ENCODE results near the gene RBMS3. TPM values are rescaled to one million over a fixed set of nuclear protein-coding genes. Genes with fewer than 3 reads are reported as not detected.

The RBMS3 gene
- total RNA-seq, 1 donor from 2014 or later, result 0.73 TPM

- intact Hi-C loops (cut with micrococcal nuclease), result no loop called here
Measured at GRCh38 chr3:29711255-29711771, 430.4 kb downstream of the RBMS3 start.

- intact Hi-C loops (cut with micrococcal nuclease), result no loop called here
Measured at GRCh38 chr3:29716213-29716612, 435.3 kb downstream of the RBMS3 start.

GRCh38 chr3:29718661-29719065, 437.8 kb downstream of the RBMS3 start:
- intact Hi-C loops (cut with micrococcal nuclease), result no loop called here

DNA sequence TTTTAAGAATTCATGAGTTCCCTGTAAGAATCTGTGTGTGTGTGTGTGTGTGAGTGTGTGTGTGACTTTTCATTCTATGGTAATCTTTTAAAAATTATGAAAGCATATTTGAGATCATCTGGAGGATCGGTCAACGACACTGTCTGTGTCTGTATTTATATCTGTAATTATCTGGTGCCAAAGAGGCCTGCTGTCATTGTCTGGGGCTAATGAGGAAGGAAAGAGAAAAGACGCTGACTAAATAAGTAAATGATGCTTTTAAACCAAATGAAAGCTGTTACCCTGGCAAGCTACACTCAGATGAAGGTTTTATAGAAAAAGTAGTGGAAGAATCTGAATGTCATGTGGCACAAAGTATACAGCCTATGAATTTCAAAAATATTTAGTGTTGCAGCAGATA, 439.8 kb downstream of the RBMS3 start:
- intact Hi-C loops (cut with micrococcal nuclease), result no loop called here

DNA sequence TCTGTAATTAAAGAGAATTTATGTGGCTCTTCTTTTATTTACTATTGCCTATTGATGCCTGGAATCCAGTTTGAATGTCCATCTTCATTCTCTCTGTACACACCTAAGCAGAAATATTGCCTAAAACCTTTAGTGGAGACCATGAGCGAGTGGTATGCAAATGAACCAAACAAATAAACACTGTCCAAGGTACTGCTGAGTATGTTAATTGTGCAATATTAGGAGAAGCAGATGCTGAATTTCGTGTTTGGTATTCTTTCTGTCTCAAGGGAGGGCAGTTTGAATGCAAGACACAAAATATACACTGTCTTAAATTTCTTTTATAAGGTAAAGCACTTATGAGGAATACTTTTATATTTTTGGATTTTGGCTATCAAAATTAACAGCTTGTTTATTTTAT, 440.9 kb downstream of the RBMS3 start:
- intact Hi-C loops (cut with micrococcal nuclease), result no loop called here

DNA sequence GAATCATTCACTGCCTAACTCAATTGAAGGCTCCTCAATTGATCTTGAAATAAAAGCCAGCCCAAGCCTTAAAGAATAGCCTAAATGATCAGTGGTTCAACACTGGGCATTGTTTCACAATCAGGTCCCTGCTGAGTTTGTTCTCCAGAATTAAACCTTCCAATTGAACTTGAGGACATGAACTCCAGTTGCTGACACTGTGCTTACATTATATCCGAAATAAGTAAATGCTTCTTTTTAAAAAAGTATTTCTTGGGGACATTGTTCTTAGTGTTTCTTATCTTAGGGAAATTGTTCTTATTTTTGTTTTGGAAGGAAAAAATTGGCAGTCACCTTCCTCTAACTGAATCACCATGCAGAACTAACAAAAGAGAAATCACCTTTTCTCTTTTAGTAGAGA, 450.2 kb downstream of the RBMS3 start:
- intact Hi-C loops (cut with micrococcal nuclease), result no loop called here

GRCh38 chr3:29741231-29741630, 460.4 kb downstream of the RBMS3 start:
- intact Hi-C loops (cut with micrococcal nuclease), result no loop called here

DNA sequence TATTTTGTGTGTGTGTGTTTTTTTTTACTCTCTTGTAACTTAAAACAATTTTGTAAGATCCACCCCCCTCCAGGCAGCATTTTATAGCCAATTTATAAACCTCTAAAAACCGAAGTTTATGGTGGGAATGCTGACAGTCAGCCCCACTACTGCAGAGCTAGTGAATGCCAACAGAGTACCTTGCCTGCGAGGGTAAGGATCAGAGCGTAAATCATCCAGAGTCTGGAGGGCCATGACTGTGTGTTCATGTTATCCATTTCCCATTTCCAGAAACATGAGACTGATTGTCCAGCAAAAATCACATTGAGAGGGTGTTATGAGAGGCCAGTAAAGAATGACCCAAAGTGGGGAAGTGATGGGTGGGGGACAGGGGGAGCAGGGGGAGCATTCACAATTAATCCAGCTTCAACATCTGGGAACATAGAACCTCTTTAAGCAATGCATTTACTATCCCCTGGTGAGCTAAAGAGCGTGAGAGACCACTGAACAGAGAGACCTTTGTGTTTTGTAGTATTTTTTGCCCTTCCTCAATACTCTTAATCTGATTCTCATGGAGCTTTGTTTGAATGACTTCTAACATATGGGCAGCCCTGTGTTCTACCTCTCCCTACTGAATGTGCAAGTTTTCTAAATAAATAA, 464.5 kb downstream of the RBMS3 start:
- intact Hi-C loops (cut with micrococcal nuclease), result no loop called here

DNA sequence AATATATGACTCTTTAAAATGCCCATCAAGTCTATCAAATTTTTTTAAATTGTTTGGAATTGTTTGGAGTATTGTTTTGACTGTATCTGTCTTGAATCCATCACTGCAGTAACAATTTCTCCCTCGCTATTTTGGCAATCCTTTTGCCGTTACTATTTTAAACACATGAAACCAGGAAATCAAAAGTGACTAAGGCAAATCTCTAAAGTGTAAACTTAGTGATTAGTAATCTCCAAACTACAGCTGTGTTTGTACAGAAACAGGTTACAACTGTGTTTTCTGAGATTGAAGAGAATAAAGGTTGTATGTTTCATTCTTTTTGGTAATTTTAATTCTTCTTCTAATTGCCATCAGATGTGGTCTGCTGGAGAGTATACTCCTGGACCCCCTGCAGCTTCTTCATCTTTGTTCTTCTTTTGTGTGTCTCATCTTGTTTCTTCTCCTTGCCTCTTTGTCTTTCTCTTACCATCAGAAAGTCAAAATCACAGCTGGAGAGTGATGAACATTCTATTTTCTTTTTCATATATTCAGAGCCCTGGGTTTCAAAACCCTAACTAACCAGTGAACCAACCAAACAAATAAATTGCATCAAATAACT, 465.4 kb downstream of the RBMS3 start:
- intact Hi-C loops (cut with micrococcal nuclease), result no loop called here

GRCh38 chr3:29747991-29748390, 467.1 kb downstream of the RBMS3 start:
- intact Hi-C loops (cut with micrococcal nuclease), result no loop called here

GRCh38 chr3:29751647-29752314, 470.9 kb downstream of the RBMS3 start:
- intact Hi-C loops (cut with micrococcal nuclease), result no loop called here

DNA sequence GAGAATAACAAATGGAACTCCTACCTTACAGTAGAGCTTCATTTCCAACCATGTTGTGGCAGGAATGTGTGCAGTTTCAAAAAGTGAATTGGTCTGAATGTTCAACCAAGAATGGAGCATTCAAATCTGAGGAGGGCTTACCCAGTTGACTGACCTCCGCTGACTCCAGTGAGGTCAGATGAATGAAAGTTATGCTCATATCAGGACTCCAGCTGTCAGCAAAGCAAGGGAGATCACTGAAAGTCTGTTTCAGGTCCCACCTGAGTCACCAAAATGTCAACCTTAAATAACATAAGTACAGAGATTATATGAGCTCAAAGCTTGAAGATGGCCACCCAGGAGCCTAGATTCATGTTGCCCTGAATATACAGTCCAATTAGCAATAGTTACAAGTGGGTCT, 473.5 kb downstream of the RBMS3 start:
- intact Hi-C loops (cut with micrococcal nuclease), result no loop called here

DNA sequence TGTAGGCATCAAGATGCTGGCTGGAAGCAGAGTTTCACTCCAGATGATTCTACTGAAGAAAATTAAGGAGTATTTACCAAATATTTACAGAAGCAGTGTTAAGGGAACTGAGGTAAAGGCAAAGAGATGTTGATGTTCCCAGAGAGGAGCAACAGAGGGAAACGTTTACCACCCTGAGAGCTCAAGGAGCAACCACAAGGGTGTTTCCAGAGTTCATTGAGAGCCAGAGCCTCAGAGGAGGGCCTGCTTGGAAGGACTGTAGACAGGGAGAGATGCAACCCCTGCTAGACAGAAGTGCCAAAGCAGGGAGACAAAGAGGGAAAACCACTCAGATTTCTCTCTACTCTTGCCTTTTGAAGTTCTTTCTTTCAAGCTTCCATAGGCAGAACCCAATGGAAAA, 474.5 kb downstream of the RBMS3 start:
- intact Hi-C loops (cut with micrococcal nuclease), result no loop called here

GRCh38 chr3:29757054-29757777, 476.3 kb downstream of the RBMS3 start:
- intact Hi-C loops (cut with micrococcal nuclease), result no loop called here

DNA sequence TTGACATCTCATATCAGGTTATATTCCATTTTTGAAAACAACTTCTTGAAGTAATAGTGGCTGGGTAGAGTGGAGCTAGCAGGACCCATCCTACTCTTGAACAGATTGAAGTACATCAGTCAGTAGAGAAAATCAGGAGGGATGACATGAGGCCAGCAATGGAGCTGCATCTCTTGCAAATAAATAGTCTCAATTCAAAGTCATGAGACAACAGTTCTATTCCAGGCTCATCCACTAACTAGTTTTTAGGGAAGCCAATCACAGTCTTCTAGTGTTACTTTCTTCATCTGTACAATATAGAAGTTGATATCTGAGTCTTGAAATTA, 477.2 kb downstream of the RBMS3 start:
- intact Hi-C loops (cut with micrococcal nuclease), result no loop called here

DNA sequence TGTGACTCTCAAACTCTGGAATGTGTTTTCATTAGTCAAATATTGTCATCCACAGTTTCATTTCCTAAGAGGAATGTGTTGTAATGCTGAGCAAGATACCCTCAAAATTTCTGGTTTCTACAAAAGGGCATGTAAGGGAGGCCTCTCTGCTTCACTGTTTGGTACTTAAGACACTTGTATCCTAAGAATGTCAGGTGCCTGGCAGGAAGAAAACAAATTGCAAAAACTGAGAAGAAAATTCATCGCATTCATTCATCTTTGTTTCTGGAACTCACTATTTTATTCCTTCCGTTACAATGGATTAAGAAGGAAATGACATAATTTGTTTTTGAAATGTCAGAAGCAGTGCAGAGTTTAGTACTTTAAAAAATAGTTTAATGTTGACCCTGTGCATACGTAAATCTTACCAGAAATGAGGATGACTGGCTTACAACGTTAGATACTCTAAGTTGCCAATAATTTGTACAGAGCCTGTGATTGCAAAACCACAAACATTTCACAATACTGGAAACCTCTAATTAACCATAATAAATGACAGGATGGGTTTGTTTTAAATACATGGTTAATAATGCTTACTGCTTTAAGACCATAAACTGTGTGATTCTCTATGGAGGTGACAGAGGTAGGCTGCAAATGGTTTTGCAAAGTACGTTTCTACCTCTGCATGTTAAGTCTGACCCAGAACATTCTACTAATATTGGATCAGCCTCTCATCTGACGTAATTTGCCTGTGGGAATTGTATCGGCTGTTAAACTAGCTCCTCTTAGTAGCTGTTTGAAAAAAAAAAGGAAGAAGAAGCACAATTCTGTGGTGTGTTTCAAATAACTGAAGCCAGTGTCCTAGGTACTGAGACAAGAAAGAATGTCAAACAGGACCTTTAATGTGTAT, 477.8 kb downstream of the RBMS3 start:
- intact Hi-C loops (cut with micrococcal nuclease), result no loop called here

DNA sequence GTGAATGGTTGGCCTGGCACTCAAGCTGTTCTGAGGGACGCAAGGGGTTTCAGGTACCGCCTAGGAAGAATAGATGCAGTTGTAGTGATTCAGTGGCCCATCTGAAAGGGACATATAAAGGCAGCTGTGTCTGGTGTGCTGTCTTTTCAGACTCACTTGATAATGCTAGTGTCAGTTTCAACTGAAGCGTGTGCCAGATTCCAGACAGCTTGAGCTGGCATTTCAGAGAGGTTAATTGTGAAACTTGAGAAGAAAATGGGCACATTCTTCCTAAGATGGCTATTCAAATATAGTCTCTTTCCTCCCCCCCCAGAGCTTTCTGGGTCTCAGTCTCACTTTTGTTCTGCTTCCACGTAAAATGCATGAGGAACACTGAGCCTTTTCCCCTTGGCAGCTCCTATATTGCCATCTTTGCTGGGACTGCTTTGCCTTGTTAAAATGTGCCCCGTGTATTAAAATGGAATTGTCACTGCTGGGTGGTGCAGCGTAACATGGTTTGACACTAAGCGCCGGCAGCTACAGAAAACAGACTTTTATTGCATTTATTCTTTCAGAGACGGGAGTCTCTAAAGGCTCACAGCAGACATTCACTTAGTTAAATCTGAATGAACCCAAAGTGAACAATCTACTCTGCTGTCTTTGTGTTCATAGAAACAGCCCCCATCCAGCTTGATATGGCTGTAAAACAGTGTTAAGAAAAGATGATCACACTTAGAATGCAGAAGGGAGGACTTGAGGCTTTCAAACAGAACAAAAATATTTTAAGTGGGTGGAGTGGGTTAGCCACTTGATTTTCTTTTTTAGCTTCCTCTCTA, 478.7 kb downstream of the RBMS3 start:
- intact Hi-C loops (cut with micrococcal nuclease), result no loop called here

DNA sequence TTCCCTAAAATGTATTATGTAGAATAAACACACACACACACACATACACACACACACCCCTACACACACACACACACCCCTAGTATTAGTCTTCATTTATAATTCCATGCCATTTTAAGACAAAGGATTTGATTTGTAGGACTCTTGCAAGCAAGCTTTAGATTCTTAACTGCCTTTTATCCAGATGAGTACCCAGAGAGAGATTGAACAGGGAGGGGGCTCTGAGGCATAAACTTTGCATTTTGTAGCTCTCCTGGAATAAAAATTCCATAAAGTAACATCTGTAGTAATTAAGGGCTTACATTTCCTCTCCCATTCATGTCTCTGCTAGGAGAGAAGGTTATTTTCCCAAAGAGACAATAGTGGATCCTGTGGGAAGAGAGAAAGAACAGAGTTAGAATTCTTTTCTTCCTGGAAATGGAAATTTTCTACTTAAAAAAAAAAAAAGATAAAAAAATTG, 479.4 kb downstream of the RBMS3 start:
- intact Hi-C loops (cut with micrococcal nuclease), result no loop called here

GRCh38 chr3:29761517-29761916, 480.6 kb downstream of the RBMS3 start:
- intact Hi-C loops (cut with micrococcal nuclease), result no loop called here

- intact Hi-C loops (cut with micrococcal nuclease), result no loop called here
Measured at GRCh38 chr3:29763115-29763514, 482.2 kb downstream of the RBMS3 start.
